Stimulated activated naive CD8-positive, alpha-beta T cell treated with anti-CD3 and anti-CD28 coated beads, Interleukin-15, amount 100 ng/mL, for 72 hours (primary cell): ENCODE results near the gene PLXND1.
A peak's percentile ranks its signal among the peaks of the same experiment; 100 is the strongest.
"Not testable (repeated sequence)": the region's sequence is repeated elsewhere in the genome, so short reads cannot be mapped to it uniquely, and the experiment has no call there.

ENCODE experiments used
- ATAC-seq: fragments of 150-1000 bp; cut with Tn5 transposase; 2 replicates; pipeline ENCODE4 v1.10.0; 2021; ENCODE audit warnings: mild to moderate bottlenecking, moderate library complexity
- DNase-seq, 2 donors: peaks; one replicate each; pipeline ENCODE4 v3.0.0; 2021 to 2022
- H3K27ac Mint-ChIP-seq, 2 donors: one replicate each; pipeline ENCODE4 v1.8.0; 2022; ENCODE audit warnings: mild to moderate bottlenecking in 2 of 2, mixed read lengths in 2 of 2, moderate library complexity in 2 of 2
- H3K27me3 Mint-ChIP-seq: one replicate; pipeline ENCODE4 v1.8.0; 2022; ENCODE audit warnings: mixed read lengths
- H3K4me1 Mint-ChIP-seq: one replicate; pipeline ENCODE4 v1.8.0; 2022; ENCODE audit warnings: mild to moderate bottlenecking, mixed read lengths
- H3K4me3 Mint-ChIP-seq, 2 donors: one replicate each; pipeline ENCODE4 v1.8.0; 2022; ENCODE audit warnings: mild to moderate bottlenecking in 2 of 2, mixed read lengths in 2 of 2, moderate library complexity in 1 of 2
- H3K9me3 Mint-ChIP-seq, 2 donors: one replicate each; pipeline ENCODE4 v1.8.0; 2022; ENCODE audit warnings: mixed read lengths in 2 of 2

Gene PLXND1

GRCh38 chr3:129619726-129620162 lies 13.3 kb upstream of the PLXND1 start:
- peaks cover 11% of the 10 kb centered on the region for H3K4me1 Mint-ChIP-seq

DNA sequence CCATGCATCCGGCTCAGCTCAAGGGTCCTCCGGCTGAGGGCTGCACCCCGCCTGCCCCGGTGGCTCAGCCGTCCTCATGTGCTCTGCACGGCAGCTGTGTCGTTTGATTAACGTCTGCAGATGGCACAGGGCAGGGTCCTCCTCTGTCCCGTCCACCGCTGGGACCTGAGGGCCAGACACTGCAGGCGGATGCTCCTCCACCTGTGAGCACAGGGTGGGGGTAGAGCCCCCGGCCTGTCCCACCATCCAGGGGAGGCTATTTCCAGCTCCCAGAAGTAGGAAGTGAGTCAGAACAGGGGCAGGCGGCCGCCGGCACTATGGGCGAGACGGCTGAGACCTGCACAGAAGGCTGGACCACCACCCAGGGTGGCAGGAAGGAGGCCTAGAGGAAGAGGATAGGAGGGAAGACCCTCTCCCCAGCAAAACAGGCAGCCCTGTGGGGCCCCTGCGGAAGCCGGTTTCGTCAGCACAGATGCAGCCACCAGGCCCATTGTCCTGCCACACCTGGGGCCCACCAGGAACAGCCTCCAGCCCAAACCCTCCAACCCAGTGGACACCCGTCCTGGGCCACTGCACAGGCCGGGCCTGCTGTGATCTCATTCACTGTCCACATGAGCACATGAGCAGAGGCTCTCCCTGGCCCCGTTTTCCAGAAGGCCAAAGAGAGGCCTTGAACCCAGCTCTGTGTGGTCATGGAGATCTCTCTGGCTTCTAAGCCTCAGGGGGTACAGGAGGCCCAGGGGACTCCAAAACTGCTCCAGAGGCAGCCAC lies 12.6 kb upstream of the PLXND1 start:
- no peak overlapping the region for H3K4me3 Mint-ChIP-seq
- peaks cover 11% of the 10 kb centered on the region for H3K4me1 Mint-ChIP-seq
- DNase-seq, result no peak
- no peak for ATAC-seq
- H3K9me3 Mint-ChIP-seq, result no peaks in the 10 kb centered on the region
- H3K27ac Mint-ChIP-seq, result no peak overlapping the region
- peaks cover 22% of the 10 kb centered on the region for H3K27me3 Mint-ChIP-seq

More at GRCh38 chr3:129619726-129620162, 13.3 kb upstream of the PLXND1 start:
- DNase-seq (no peak), ATAC-seq (no peak)
- no peak overlapping the region for H3K4me3 Mint-ChIP-seq
- no peaks in the 10 kb centered on the region for H3K9me3 Mint-ChIP-seq
- H3K27ac Mint-ChIP-seq, result no peak overlapping the region
- H3K27me3 Mint-ChIP-seq, result peaks cover 22% of the 10 kb centered on the region

DNA sequence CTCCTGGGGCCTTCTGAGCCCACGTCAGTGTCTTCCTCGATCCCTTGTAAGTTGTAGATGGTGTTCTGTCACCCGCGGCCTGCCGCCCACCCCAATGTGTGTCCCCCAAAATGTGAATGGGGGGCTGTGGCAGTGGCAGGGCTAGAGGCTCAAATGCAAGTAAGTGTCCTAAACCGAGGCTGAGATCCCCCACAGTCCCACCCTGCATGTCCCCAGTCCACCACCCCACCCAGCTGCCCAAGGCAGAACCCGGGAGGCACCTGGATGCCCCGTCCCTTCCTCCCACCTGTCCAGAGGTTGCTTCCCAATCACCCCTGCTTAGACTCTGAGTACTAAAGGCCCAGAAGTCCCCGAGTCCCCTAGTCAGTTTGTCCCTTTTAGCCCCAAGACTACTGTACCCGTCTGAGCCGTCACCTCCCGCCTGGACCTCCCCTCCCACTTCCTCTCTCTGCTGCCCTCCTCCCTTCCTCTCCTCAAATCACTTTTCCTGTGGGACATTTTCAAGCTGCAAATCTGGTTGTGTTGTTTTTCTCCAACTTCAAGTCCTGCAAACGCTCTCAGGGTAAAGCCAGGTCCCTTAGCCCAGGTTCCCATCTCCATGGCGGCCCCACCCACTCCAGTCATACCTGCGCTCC lies 11.8 kb upstream of the PLXND1 start:
- H3K27ac Mint-ChIP-seq, result no peak overlapping the region
- peaks cover 11% of the 10 kb centered on the region for H3K4me1 Mint-ChIP-seq

GRCh38 chr3:129617381-129618185 lies 11.1 kb upstream of the PLXND1 start:
- Mint-ChIP-seq H3K27ac (peak overlapping the region in 1 of 2 donors; percentile 93), H3K9me3 (no peaks in the 10 kb centered on the region), H3K27me3 (peaks cover 22% of the 10 kb centered on the region), H3K4me1 (peaks cover 11% of the 10 kb centered on the region), H3K4me3 (no peak overlapping the region)
- ATAC-seq (no peak), DNase-seq (no peak)

More for the DNA sequence above, 11.8 kb upstream of the PLXND1 start:
- ATAC-seq (no peak), DNase-seq (no peak)
- no peak overlapping the region for H3K4me3 Mint-ChIP-seq
- H3K27me3 Mint-ChIP-seq, result peaks cover 22% of the 10 kb centered on the region
- no peaks in the 10 kb centered on the region for H3K9me3 Mint-ChIP-seq

- Mint-ChIP-seq H3K27me3 (peaks cover 22% of the 10 kb centered on the region), H3K4me1 (peaks cover 11% of the 10 kb centered on the region), H3K27ac (no peak overlapping the region), H3K4me3 (no peak overlapping the region), H3K9me3 (no peaks in the 10 kb centered on the region)
- no peak for ATAC-seq
- no peak for DNase-seq
Measured at GRCh38 chr3:129616713-129617112, 10.2 kb upstream of the PLXND1 start.

DNA sequence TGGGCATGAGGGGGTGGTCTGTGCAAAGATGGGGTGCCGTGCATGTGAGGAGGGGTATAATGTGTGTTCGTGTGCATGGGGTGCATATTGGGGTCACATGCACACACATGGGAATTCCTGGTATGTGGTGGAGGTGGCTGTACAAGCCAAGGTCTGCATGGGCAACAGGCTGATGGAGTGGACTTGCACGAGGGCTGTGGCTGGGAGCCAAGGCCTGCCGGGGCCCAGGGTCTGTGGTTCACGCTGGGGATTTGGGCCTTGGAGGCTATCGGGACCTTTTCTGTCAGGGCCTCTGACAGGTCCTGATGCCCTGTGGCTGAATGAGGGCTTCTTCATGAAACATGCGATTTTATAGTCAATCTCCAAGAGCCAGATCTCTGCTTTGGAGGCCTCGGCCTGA lies 9.8 kb upstream of the PLXND1 start:
- peaks cover 11% of the 10 kb centered on the region for H3K4me1 Mint-ChIP-seq
- H3K27ac Mint-ChIP-seq, result no peak overlapping the region
- no peak overlapping the region for H3K4me3 Mint-ChIP-seq
- DNase-seq (no peak), ATAC-seq (no peak)
- H3K27me3 Mint-ChIP-seq, result peaks cover 22% of the 10 kb centered on the region
- H3K9me3 Mint-ChIP-seq, result no peaks in the 10 kb centered on the region

GRCh38 chr3:129615751-129616281 lies 9.3 kb upstream of the PLXND1 start:
- ATAC-seq, result no peak
- Mint-ChIP-seq H3K4me3 (no peak overlapping the region), H3K27ac (no peak overlapping the region), H3K4me1 (peaks cover 11% of the 10 kb centered on the region), H3K27me3 (peaks cover 22% of the 10 kb centered on the region), H3K9me3 (no peaks in the 10 kb centered on the region)
- DNase-seq, result no peak

- H3K9me3 Mint-ChIP-seq, result no peaks in the 10 kb centered on the region
- H3K27ac Mint-ChIP-seq, result no peak overlapping the region
- DNase-seq (no peak), ATAC-seq (no peak)
- peaks cover 11% of the 10 kb centered on the region for H3K4me1 Mint-ChIP-seq
- H3K27me3 Mint-ChIP-seq, result peaks cover 22% of the 10 kb centered on the region
- H3K4me3 Mint-ChIP-seq, result no peak overlapping the region
Measured at GRCh38 chr3:129614927-129615363, 8.5 kb upstream of the PLXND1 start.

GRCh38 chr3:129614435-129614834 lies 8.0 kb upstream of the PLXND1 start:
- H3K27me3 Mint-ChIP-seq, result peaks cover 27% of the 10 kb centered on the region
- no peak for ATAC-seq
- no peak for DNase-seq
- no peaks in the 10 kb centered on the region for H3K9me3 Mint-ChIP-seq
- H3K27ac Mint-ChIP-seq, result no peak overlapping the region
- no peak overlapping the region for H3K4me3 Mint-ChIP-seq
- peaks cover 11% of the 10 kb centered on the region for H3K4me1 Mint-ChIP-seq

GRCh38 chr3:129613367-129613740 lies 6.9 kb upstream of the PLXND1 start:
- Mint-ChIP-seq H3K27ac (no peak overlapping the region), H3K9me3 (no peaks in the 10 kb centered on the region), H3K4me3 (no peak overlapping the region), H3K27me3 (peaks cover 27% of the 10 kb centered on the region), H3K4me1 (peaks cover 5% of the 10 kb centered on the region)
- no peak for ATAC-seq
- DNase-seq, result no peak

DNA sequence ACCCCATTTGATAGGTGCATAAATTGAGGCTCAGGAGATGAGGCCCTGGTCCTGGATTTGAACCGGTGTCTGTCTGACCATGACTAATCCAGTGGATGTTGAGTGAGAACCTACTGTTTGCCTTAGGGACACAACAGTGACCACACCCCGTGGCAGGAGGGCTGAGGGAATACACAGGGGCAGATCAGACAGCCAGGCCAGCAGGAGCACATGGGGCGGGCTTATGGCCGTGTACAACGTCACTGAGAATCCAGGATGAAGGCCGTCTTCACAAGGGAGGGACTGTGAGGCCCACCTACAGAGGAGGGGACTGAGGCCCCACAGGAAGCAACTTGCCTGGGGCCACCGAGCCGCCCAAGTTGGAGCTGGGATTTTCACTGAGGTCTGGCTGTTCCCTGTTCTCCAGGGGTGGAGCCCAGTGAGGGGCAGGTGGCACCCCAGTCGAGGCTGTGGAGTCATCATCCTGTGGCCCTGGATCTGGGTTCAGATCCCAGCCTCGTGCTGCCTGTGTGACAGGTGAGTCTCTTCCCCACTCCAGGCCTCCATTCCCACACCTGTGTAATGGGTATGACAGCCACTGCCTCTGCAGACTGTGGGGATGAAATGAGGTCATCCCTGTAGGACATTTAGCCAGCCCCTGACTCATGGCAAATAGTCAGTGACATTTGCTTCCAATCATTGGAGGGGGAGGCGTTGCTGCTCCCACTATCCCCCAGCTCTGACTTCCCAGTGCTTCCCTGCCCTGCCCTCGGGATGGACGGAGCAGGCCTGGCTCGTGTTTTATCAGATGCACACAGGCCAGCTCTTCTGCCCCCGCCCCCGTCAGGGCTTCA lies 6.3 kb upstream of the PLXND1 start:
- Mint-ChIP-seq H3K4me3 (no peak overlapping the region), H3K27ac (no peak overlapping the region), H3K27me3 (peaks cover 27% of the 10 kb centered on the region), H3K4me1 (peaks cover 4% of the 10 kb centered on the region), H3K9me3 (no peaks in the 10 kb centered on the region)
- no peak for DNase-seq
- ATAC-seq, result no peak

GRCh38 chr3:129611812-129612533 lies 5.5 kb upstream of the PLXND1 start:
- H3K27me3 Mint-ChIP-seq, result peaks cover 29% of the 10 kb centered on the region
- no peak overlapping the region for H3K27ac Mint-ChIP-seq
- no peaks in the 10 kb centered on the region for H3K9me3 Mint-ChIP-seq
- peaks cover 10% of the 10 kb centered on the region for H3K4me1 Mint-ChIP-seq
- no peak overlapping the region for H3K4me3 Mint-ChIP-seq
- DNase-seq (no peak), ATAC-seq (no peak)

DNA sequence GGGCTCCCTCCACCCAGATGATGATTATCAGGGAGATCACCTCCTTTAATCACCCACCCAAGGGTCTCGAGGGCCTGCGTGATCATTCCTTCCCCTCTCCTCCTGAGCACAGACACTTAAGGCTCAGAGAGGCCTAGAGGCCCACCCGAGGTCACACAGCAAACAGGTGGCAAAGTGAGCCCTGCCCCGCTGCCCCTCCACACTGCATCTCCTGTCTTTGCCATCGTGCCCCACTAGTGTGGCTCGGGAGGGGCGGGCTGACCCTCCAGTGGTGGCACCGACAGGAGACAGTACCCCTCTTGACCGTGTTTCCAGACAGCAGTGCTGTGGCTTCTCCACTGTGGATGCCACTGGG lies 4.9 kb upstream of the PLXND1 start:
- H3K27me3 Mint-ChIP-seq, result peaks cover 35% of the 10 kb centered on the region
- H3K9me3 Mint-ChIP-seq, result no peaks in the 10 kb centered on the region
- H3K4me3 Mint-ChIP-seq, result no peak overlapping the region
- ATAC-seq (no peak), DNase-seq (no peak)
- peaks cover 14% of the 10 kb centered on the region for H3K4me1 Mint-ChIP-seq
- H3K27ac Mint-ChIP-seq, result no peak overlapping the region

DNA sequence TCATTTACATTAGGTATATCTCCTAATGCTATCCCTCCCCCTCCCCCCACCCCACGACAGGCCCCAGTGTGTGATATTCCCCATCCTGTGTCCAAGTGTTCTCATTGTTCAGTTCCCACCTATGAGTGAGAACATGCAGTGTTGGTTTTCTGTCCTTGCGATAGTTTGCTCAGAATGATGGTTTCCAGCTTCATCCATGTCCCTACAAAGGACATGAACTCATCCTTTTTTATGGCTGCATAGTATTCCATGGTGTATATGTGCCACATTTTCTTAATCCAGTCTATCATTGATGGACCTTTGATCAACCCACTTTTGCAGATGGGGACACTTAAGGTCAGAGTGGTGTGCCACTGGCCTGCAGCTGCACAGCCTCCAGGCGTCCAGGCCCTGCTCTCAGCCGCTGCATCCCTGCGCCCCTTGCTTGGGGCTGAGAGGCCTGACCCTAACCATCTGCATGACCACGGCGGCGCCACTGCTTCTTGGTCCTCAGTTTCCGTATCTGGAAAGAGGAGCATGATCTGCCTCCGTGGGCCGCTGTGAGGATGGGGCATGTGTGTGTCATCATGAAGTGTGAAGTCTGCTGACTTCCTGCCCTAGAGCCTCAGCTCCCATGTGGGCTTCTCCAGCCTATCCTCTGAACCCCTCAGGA lies 4.4 kb upstream of the PLXND1 start:
- H3K4me3 Mint-ChIP-seq, ATAC-seq, DNase-seq, H3K9me3 Mint-ChIP-seq: not testable (repeated sequence)
- H3K27ac Mint-ChIP-seq, result peak overlapping the region in 1 of 2 donors; percentile 87
- peaks cover 15% of the 10 kb centered on the region for H3K4me1 Mint-ChIP-seq
- peaks cover 38% of the 10 kb centered on the region for H3K27me3 Mint-ChIP-seq
